IMR-90 (cell line): Measurements from ENCODE around the gene FHDC1. TPM values are rescaled to one million over a fixed set of nuclear protein-coding genes. Genes with fewer than 3 reads are reported as not detected.

Source experiments
- ATAC-seq: fragments of 200-7000 bp; cut with Tn5 transposase; 2 replicates; pipeline ENCODE4 v1.9.1; 2020; ENCODE audit warnings: low read depth, mild to moderate bottlenecking, moderate library complexity
- BruUV-seq: library from RNA; stranded (reverse); fragments of 400-500 nt; replicated peaks from 2 replicates; lab custom pipeline; 2021; lab: Mats Ljungman, UMichigan
- CTCF ChIA-PET: fragments of 300-600 bp; formaldehyde crosslinking; extraction: SDS; loops from one replicate; lab custom pipeline; 2021; ENCODE audit warnings: antibody characterized with exemption; lab: Yijun Ruan, JAX
- POLR2A ChIA-PET: fragments of 300-600 bp; sonication (Branson Sonifier 250); formaldehyde crosslinking; loops from one replicate; lab custom pipeline; 2022; ENCODE audit warnings: antibody characterized with exemption; ENCODE audit not compliant: unreplicated experiment; lab: Charles Lee
- DNase-seq: peaks from one replicate; pipeline ENCODE4 v3.0.0; 2013
- H2AFZ ChIP-seq: replicated peaks from 2 replicates; pipeline ENCODE3; 2013; ENCODE audit warnings: low read length, mild to moderate bottlenecking; ENCODE audit not compliant: poor library complexity
- H2AK5ac ChIP-seq: 2 replicates; pipeline ENCODE4 v1.6.1; 2013; ENCODE audit warnings: low read depth, low read length, inconsistent platforms
- H2AK9ac ChIP-seq: replicated peaks from 2 replicates; pipeline ENCODE3; 2013; ENCODE audit warnings: mild to moderate bottlenecking, low read depth, low read length, moderate library complexity; ENCODE audit not compliant: poor library complexity
- H2BK120ac ChIP-seq: 2 replicates; pipeline ENCODE4 v1.6.1; 2013; ENCODE audit warnings: low read depth, low read length, inconsistent platforms
- H2BK15ac ChIP-seq: 3 replicates; pipeline ENCODE4 v1.6.1; 2013; ENCODE audit warnings: low read depth, low read length, inconsistent platforms
- H2BK20ac ChIP-seq: 2 replicates; pipeline ENCODE4 v1.6.1; 2013; ENCODE audit warnings: low read depth, mild to moderate bottlenecking, inconsistent platforms, low read length, moderate library complexity
- H2BK5ac ChIP-seq: 2 replicates; pipeline ENCODE4 v1.6.1; 2013; ENCODE audit warnings: mild to moderate bottlenecking, low read depth, low read length, inconsistent platforms; ENCODE audit not compliant: poor library complexity, severe bottlenecking
- H3K14ac ChIP-seq: replicated peaks from 2 replicates; pipeline ENCODE4 v1.6.1; 2013; ENCODE audit warnings: low read depth, low read length, inconsistent platforms
- H3K18ac ChIP-seq: 2 replicates; pipeline ENCODE4 v1.6.1; 2013; ENCODE audit warnings: low read depth, low read length, control low read depth
- H3K23ac ChIP-seq: 2 replicates; pipeline ENCODE4 v1.6.1; 2013; ENCODE audit warnings: low read depth, low read length, inconsistent platforms
- H3K27ac ChIP-seq: 2 replicates; pipeline ENCODE4 v1.5.1; 2013; ENCODE audit warnings: mild to moderate bottlenecking, control low read depth, low read length; ENCODE audit not compliant: insufficient read depth
- H3K27me3 ChIP-seq: 2 replicates; pipeline ENCODE4 v1.6.1; 2013; ENCODE audit warnings: low read length; ENCODE audit not compliant: control insufficient read depth, insufficient read depth
- H3K36me3 ChIP-seq: 2 replicates; pipeline ENCODE4 v1.6.1; 2013; ENCODE audit warnings: low read length, mixed read lengths; ENCODE audit not compliant: control insufficient read depth, insufficient read depth
- H3K4ac ChIP-seq: 2 replicates; pipeline ENCODE4 v1.6.1; 2013; ENCODE audit warnings: low read depth, low read length, inconsistent platforms
- H3K4me1 ChIP-seq: 2 replicates; pipeline ENCODE4 v1.6.1; 2013; ENCODE audit warnings: low read length, mixed read lengths; ENCODE audit not compliant: control insufficient read depth, insufficient read depth
- H3K4me2 ChIP-seq: 2 replicates; pipeline ENCODE4 v1.6.1; 2013; ENCODE audit warnings: low read depth, mild to moderate bottlenecking, control low read depth, low read length, moderate library complexity
- H3K4me3 ChIP-seq: 2 replicates; pipeline ENCODE4 v1.5.1; 2013; ENCODE audit warnings: low read depth, mild to moderate bottlenecking, control low read depth, low read length, moderate library complexity; ENCODE audit not compliant: insufficient read depth
- H3K56ac ChIP-seq: 2 replicates; pipeline ENCODE4 v1.6.1; 2013; ENCODE audit warnings: low read length, inconsistent platforms; ENCODE audit not compliant: insufficient read depth; ENCODE audit errors: extremely low read depth
- H3K79me1 ChIP-seq, 2 experiments: 2 replicates each; pipeline ENCODE4 v1.6.1; 2013; ENCODE audit warnings: low read length in 2 of 2, inconsistent platforms in 1 of 2, low read depth in 1 of 2
- H3K9ac ChIP-seq: 2 replicates; pipeline ENCODE4 v1.6.1; 2013; ENCODE audit warnings: low read depth, low read length, control low read depth
- H3K9me1 ChIP-seq: 2 replicates; pipeline ENCODE4 v1.6.1; 2013; ENCODE audit warnings: low read length, inconsistent platforms; ENCODE audit not compliant: insufficient read depth
- H3K9me3 ChIP-seq: 2 replicates; pipeline ENCODE4 v1.6.1; 2013; ENCODE audit warnings: low read length; ENCODE audit not compliant: control insufficient read depth, insufficient read depth
- H4K20me1 ChIP-seq: 2 replicates; pipeline ENCODE4 v1.6.1; 2013; ENCODE audit warnings: low read length, inconsistent platforms; ENCODE audit not compliant: insufficient read depth
- H4K5ac ChIP-seq: 2 replicates; pipeline ENCODE4 v1.6.1; 2013; ENCODE audit warnings: mild to moderate bottlenecking, low read depth, low read length, control low read depth
- H4K8ac ChIP-seq, 2 experiments: 2 replicates each; pipeline ENCODE4 v1.6.1; 2013; ENCODE audit warnings: low read depth in 2 of 2, low read length in 2 of 2, control low read depth in 1 of 2, inconsistent platforms in 1 of 2
- H4K91ac ChIP-seq: 2 replicates; pipeline ENCODE4 v1.6.1; 2013; ENCODE audit warnings: low read depth, low read length, inconsistent platforms; ENCODE audit not compliant: insufficient read depth
- FOS ChIP-seq: fragments of 150-350 bp; IDR thresholded peaks from 2 replicates; pipeline ENCODE4 v1.6.1; 2016; ENCODE audit warnings: low read depth, low read length
- MAFK ChIP-seq: IDR thresholded peaks from 2 replicates; pipeline ENCODE4 v1.6.1; 2012; ENCODE audit warnings: low read depth, low read length, improper control_type of control experiment
- WGBS, 2 experiments: methylation state at CpG; one replicate each; pipeline versions ENCODE4 v1.1.5 to v1.1.7; 2013; ENCODE audit warnings: missing lambda C conversion rate in 2 of 2; ENCODE audit not compliant: insufficient read length in 1 of 2; ENCODE audit errors: extremely low coverage in 2 of 2; 5-methylcytosine and 5-hydroxymethylcytosine counted together
- dilution Hi-C: fragments of 300-500 bp; cut with HindIII; formaldehyde crosslinking; loops from one replicate; pipeline ENCODE4 v1.14.3; 2018; ENCODE audit warnings: low sequenced_read_pairs; ENCODE audit not compliant: unreplicated experiment
- in situ Hi-C: fragments of 300-500 bp; cut with MboI; formaldehyde crosslinking; loops from 3 replicates; pipeline ENCODE4 v1.14.3; 2019; ENCODE audit warnings: low sequenced_read_pairs, inconsistent platforms, mixed read lengths
- intact Hi-C: fragments of 100-400 bp; cut with micrococcal nuclease; formaldehyde crosslinking; loops from 2 replicates; pipeline ENCODE4 v1.10.0; 2022
- polyA plus RNA-seq, 3 experiments: library from polyadenylated mRNA; depleted of rRNA; stranded (reverse); fragments of >200 nt; gene quantifications; 2 replicates each; pipeline ENCODE4 v1.2.3, GENCODE V29; 2012; ENCODE audit warnings: low replicate concordance in 1 of 3
- total RNA-seq: library from RNA; depleted of rRNA; stranded (reverse); fragments of >200 nt; gene quantifications from 2 replicates; pipeline ENCODE4 v1.2.3, GENCODE V29; 2012

FHDC1 gene
- total and polyA plus RNA-seq, 2 of the 4 experiments (the other 2 are of a cell fraction) = under 0.01 to 0.09 TPM

GRCh38 chr4:152968806-152969394 lies 32.8 kb downstream of the FHDC1 start:
- Histone ChIP-seq H3K18ac (no peak overlapping the region), H3K4me2 (no peak overlapping the region), H2BK15ac (no peak overlapping the region), H2BK120ac (no peak overlapping the region), H3K23ac (no peak overlapping the region), H3K4me1 (peaks cover 5% of the 10 kb centered on the region), H2AK9ac (no peak overlapping the region), H3K9me1 (peaks cover 7% of the 10 kb centered on the region), H3K56ac (no peak overlapping the region), H3K9me3 (no peaks in the 10 kb centered on the region), H2AFZ (no peak overlapping the region), H3K14ac (no peak overlapping the region), H2AK5ac (no peak overlapping the region), H4K20me1 (no peaks in the 10 kb centered on the region), H3K36me3 (no peaks in the 10 kb centered on the region), H3K9ac (no peak overlapping the region), H3K27ac (no peak overlapping the region), H3K79me1 (no peaks in the 10 kb centered on the region), H4K91ac (no peak overlapping the region), H3K27me3 (0 out of 2 replicates have a peak, but pooled peaks cover 2% of the 10 kb centered on the region), H2BK20ac (peak overlapping the region; percentile 41; the same call in 1 of the 2 replicates), H4K5ac (no peak overlapping the region), H3K4me3 (no peak overlapping the region), H3K4ac (no peak overlapping the region), H4K8ac (no peak overlapping the region), H2BK5ac (no peak overlapping the region)
- no TSS peak for BruUV-seq
- DNase-seq = peak; percentile 39
- no CpG with 5 or more reads among the region's 9 CpGs for WGBS, 2 experiments
- CTCF ChIA-PET = interaction anchor here (0.6 to 0.7 kb wide), 3 partner anchors 64 to 554 kb away, joined by 3 to 4 read pairs (median 3); no protein-coding TSS in a partner anchor
- dilution Hi-C loops (no loop called here), intact Hi-C loops (no loop called here), in situ Hi-C loops (no loop called here)
- ATAC-seq = no peak
- peak; percentile 15; the same call in 1 of the 2 replicates for TF ChIP-seq MAFK
- no peak for TF ChIP-seq FOS
- POLR2A ChIA-PET = no interaction called here
